NCI-H128 (cell line): Measurements from ENCODE around the gene ORMDL2.
A peak's percentile ranks its signal among the peaks of the same experiment; 100 is the strongest.
"Not testable (repeated sequence)": the region's sequence is repeated elsewhere in the genome, so short reads cannot be mapped to it uniquely, and the experiment has no call there.

Source experiments
- DNase-seq: peaks from one replicate; lab custom pipeline; 2025; ENCODE audit not compliant: unreplicated experiment; lab: John Stamatoyannopoulos, UW

Gene ORMDL2

DNA sequence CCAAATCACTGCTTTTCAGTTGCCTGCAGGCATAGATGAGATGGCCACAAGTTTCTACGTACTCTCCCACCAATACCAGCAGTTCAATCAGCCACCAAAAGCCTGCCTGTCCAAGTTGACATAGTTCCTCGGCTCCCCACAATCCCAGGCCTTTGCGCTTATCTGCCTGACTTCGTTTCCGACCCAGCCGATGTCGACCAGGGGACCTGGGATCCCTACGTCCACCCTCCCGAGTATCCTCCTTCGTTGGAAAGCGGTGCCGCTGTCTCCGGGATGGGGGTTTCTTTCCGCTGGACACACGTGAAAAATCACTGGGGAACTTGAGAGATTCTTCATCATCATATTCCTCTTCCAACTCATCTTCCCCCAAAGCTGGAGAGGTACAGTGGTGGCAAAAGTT lies 10.0 kb downstream of the ORMDL2 start:
- DNase-seq: no peak

DNA sequence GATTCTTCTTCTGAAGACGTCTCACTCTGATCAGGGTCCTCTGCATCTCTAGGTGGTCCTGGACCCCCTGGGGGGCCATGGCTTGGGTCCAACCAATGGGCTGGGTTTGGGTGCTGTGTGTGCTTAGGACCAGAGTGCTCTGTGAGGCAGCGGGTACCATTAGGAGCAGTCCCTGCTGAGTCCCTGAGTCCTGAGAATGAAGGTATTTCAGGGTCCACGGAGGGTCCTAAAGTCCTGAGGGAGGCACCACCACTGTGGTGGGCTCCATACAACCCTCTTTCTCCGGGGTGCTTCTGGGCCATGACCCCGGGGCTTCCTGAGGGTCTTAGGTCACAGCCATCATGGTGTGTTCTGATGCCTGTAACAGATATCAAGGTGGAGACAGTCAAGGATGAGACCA lies 10.5 kb downstream of the ORMDL2 start:
- no peak for DNase-seq

GRCh38 chr12:55829967-55830600 lies 12.2 kb downstream of the ORMDL2 start:
- DNase-seq: no peak

- peak; percentile 51 for DNase-seq
Measured at GRCh38 chr12:55830601-55831446, 13.0 kb downstream of the ORMDL2 start.

- no peak for DNase-seq
Measured at GRCh38 chr12:55831447-55831815, 13.6 kb downstream of the ORMDL2 start.

- DNase-seq: no peak
Measured at GRCh38 chr12:55833056-55833455, 15.2 kb downstream of the ORMDL2 start.

DNA sequence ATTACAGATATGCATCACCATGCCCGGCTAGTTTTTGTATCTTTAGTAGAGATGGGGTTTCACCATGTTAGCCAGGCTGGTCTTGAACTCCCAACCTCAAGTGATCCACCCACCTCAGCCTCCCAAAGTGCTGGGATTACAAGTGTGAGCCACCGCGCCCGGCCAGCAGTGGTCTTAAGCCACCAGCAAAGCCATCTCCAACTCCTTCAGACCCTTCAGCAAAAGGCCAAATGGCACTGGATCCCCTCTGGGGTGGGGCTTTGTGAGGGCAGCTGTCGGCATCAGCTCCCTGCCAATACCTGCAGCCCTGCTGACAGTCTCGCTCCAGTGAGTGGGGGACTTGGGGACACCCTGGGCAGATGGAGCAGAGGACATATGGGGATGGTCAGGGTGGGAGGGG lies 16.6 kb downstream of the ORMDL2 start:
- DNase-seq: not testable (repeated sequence)

- DNase-seq: no peak
Measured at GRCh38 chr12:55838361-55838760, 20.5 kb downstream of the ORMDL2 start.

DNA sequence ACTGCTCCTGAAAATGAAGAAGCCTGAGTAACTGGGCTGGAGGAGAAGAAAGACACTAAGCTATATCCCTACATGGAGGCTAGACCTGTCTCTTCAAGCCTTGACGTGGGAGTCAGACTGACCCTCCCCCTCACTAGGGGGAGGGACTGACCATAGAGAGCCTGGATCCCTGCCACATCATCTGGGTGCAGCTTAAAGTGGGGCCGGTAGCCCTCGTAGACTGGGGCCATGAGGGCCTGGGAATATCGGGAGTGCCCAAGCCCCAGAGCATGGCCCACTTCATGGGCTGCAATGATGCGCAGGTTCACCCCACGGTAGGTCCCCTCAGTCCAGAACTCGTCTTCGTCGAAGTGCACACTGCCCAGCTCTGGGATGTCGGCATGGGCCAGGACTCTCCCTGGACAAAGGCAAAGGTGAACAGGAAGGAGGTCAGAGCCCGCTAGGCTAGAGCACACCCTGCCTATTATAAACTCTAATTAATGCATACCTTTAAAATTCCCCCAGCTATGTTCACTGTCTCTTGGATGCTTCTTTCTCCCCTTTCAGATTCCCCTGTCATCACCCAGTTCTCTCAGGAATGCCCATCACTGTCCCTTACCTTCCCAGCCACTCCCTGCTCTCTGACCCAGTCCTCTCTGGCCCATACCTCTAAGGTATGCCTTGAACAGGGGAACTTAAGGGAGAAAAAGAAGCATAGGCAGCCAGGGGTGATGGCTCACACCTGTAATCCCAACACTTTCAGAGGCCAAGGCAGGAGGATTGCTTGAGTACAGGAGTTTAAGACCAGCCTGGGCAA lies 21.7 kb downstream of the ORMDL2 start:
- DNase-seq: no peak

DNA sequence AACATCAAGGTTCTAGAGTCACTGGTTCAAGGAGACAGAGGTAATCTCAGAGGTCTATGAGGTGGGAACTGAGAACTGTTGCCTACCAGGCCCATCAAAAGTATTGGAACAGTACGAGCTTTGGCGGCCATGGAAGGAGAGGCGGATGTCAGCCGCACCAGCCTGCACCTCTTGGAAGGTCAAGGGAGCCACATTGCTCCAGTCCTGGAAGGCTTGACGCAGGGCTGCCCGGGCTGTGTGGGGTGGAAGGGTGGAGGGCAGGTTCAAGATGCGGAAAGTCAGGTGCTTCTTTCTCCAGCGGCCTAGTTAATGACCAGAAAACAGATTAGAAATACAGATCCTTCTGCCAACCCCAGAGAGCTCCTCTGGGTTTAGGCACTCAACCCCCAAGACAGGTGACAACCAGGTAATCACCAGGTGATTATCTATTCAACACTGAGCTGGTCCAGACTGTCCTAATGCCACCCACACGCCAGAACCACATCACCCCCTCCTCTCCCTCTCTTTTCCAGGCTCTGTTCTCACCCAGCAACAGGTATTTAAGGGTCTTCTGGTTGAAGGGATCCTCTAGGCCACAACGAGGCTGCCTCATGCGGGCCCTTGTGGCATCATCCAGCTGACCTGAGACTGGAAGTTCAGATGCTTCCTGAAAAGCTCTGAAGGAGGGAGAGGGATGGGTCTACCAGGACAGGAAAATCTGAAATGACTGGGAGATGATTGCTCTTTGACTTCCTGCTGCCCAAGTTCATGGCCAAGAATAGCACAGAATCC lies 22.9 kb downstream of the ORMDL2 start:
- no peak for DNase-seq

- DNase-seq: no peak
Measured at GRCh38 chr12:55842681-55843429, 25.0 kb downstream of the ORMDL2 start, which contains the start of gene MMP19. MMP19 (minus strand) TSS chr12:55842936; CDS start chr12:55842830, 106 bp downstream.

DNA sequence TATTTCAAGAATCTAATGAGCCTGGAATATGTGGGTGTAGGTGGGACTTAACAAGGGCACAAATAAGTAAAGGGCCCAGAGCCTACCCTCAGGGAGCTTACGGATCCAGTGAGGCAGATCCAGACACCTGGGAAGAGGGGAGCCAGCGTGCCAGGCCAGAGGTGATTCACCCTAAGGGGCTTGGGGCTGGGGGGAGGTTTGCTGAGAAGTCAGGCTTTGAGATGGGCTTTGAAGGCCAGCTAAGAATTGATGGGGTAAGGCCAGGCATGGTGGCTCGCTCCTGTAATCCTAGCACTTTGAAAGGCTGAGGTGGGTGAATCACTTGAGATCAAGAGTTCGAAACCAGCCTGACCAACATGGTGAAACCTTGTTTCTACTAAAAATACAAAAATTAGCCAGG lies 25.6 kb downstream of the ORMDL2 start:
- no peak for DNase-seq

- DNase-seq: no peak
Measured at GRCh38 chr12:55844961-55845360, 27.1 kb downstream of the ORMDL2 start.

GRCh38 chr12:55845361-55845760 lies 27.5 kb downstream of the ORMDL2 start:
- DNase-seq: no peak

DNA sequence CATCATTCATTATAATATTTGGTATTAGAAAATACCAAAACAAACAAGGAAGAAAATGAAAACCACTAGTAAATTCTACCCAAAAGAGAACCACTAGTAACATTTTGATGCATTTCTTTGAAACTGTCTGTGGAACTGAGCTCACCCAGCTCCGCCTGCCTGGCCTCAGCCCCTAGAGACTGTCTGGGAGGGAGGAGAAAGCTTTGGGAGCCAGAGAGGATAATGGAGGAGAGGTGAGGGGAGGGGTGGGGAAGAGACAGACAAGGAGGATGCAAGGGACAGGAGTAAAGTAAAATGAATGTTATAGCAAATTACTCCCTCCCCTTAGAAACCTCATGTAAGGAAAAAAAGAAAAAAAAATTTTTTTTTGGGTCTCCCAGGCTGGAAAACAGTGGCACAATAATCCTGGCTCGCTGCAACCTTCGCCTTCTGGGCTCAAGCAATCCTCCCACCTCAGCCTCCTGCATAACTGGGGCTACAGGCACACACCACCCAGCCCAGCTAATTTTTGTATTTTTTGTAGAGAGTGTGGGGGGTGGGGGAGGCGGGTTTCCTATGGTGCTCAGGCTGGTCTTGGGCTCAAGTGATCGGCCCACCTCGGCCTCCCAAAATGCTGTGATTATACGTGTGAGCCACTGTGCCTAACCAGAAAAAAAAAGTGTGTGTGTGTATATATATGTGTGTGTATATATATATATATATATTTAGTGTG lies 28.1 kb downstream of the ORMDL2 start:
- DNase-seq: no peak

- no peak for DNase-seq
Measured at GRCh38 chr12:55847033-55847432, 29.2 kb downstream of the ORMDL2 start.

GRCh38 chr12:55847603-55848291 lies 29.9 kb downstream of the ORMDL2 start:
- no peak for DNase-seq

GRCh38 chr12:55849616-55850343 lies 31.9 kb downstream of the ORMDL2 start:
- no peak for DNase-seq
